Skeletal muscle satellite cell (primary cell): ENCODE results near the gene SENP7.
A peak's percentile ranks its signal among the peaks of the same experiment; 100 is the strongest.

ENCODE experiments used
- H3K27me3 ChIP-seq: 2 replicates; pipeline ENCODE4 v1.7.0; 2013; ENCODE audit warnings: low read length; ENCODE audit not compliant: control insufficient read depth, insufficient read depth
- H3K36me3 ChIP-seq: 2 replicates; pipeline ENCODE4 v1.7.0; 2013; ENCODE audit warnings: mild to moderate bottlenecking, control low read depth, low read length; ENCODE audit not compliant: insufficient read depth
- H3K4me1 ChIP-seq: 2 replicates; pipeline ENCODE4 v1.7.0; 2013; ENCODE audit warnings: low read length; ENCODE audit not compliant: control insufficient read depth, insufficient read depth
- H3K4me2 ChIP-seq: 2 replicates; pipeline ENCODE4 v1.7.0; 2013; ENCODE audit warnings: mild to moderate bottlenecking, low read length
- H3K4me3 ChIP-seq: 2 replicates; pipeline ENCODE4 v1.7.0; 2013; ENCODE audit warnings: low read length
- H3K9ac ChIP-seq: 2 replicates; pipeline ENCODE4 v1.7.0; 2013; ENCODE audit warnings: mild to moderate bottlenecking, low read depth, low read length, moderate library complexity
- H3K9me3 ChIP-seq: replicated peaks from 2 replicates; pipeline ENCODE4 v1.7.0; 2013; ENCODE audit warnings: mild to moderate bottlenecking, control low read depth, low read length

SENP7 gene

DNA sequence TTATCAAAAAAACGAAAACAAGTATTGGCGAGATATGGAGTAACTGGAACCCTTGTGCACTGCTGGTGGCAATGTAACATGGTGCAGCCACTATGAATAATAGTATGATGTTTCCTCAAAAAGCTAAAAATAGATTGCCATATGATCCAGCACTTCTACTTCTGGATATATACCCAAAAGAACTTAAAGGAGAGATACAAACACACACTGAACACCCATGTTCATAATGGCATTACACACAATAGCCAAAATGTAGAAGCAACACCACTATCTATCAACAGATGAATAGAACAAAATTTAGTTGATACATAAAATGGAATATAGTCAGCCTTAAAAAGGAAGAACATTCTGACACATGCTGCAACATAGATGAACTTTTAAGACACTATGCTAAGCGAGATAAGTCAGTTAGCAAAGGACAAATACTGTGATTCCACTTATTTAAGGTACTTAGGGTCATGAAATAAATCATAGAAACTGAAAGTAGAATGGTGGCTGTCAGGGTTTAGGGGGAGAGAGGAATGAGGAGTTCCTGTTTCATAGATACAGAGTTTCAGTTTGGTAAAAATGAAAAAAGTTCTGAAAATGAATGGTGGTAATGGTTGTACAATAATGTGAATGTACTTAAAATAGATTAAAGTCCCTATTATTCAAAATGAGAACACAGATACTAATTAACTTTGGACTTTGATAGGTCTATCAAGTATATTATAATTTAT, 133.2 kb downstream of the SENP7 start:
- Histone ChIP-seq H3K4me3 (no peak overlapping the region), H3K9ac (no peak overlapping the region), H3K4me1 (no peaks in the 10 kb centered on the region)

DNA sequence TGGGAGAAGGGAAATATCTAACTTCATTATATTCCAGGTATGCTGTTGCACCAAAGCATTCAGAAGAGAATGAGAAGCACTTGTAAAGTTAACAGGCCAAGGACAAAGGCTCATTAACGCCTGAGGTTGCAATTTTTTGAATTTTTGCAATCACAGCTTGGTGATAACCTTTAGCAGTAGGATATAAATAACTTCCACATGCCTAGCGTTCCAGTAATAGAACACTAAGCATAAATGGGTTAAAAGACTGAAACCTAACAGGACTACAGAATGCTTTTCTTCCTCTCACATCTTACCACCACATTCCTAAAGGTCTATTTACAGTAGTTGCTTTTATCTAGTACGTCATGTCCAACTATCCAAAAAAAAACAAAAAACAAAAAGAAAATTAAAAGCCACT, 135.2 kb downstream of the SENP7 start:
- Histone ChIP-seq H3K27me3 (no peaks in the 10 kb centered on the region), H3K4me3 (no peak overlapping the region), H3K9ac (no peak overlapping the region), H3K36me3 (no peaks in the 10 kb centered on the region), H3K4me2 (no peak overlapping the region), H3K9me3 (no peaks in the 10 kb centered on the region), H3K4me1 (no peaks in the 10 kb centered on the region)

More for the DNA sequence above, 133.2 kb downstream of the SENP7 start:
- Histone ChIP-seq H3K4me2 (no peak overlapping the region), H3K36me3 (no peaks in the 10 kb centered on the region), H3K27me3 (no peaks in the 10 kb centered on the region), H3K9me3 (no peaks in the 10 kb centered on the region)

DNA sequence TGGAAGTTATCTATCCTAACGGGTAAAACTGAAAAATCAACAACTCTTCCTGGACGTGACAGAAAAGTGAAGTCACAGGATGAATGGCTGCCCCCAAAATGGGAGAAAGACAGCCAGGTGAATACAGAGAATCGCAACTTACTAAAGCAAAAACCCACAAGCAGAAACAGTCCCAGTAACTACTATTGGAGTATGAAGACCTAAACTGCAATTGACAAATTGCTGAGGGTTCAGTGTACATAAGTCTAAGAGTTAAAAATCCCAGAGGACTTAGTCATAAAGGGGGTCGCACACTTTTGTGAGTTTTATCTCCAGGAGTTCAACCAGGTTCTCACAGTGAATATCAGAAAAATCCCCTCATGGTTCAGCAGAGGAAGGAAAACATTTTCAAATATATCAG, 135.8 kb downstream of the SENP7 start:
- H3K27me3 ChIP-seq: no peaks in the 10 kb centered on the region
- no peaks in the 10 kb centered on the region for H3K4me1 ChIP-seq
- no peak overlapping the region for H3K4me2 ChIP-seq
- H3K36me3 ChIP-seq: no peaks in the 10 kb centered on the region
- H3K9ac ChIP-seq: no peak overlapping the region
- no peaks in the 10 kb centered on the region for H3K9me3 ChIP-seq
- H3K4me3 ChIP-seq: no peak overlapping the region

DNA sequence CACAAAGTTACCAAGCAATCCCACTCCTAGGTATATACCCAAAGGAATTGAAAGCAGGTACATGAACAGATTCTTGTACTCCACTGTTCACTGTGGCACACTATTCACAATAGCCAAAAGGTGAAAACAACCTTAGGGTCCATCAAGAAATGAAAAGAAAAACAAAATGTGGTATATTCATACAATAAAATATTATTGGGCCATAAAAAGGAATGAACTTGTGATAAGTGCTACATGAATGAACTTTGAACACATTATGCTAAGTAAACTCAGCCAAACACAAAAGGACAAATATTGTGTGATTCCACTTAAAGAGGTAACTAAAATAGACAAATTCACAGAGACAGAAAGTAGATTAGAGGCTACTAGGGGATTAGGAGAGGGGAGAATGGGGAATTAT, 137.4 kb downstream of the SENP7 start:
- Histone ChIP-seq H3K9ac (no peak overlapping the region), H3K9me3 (no peaks in the 10 kb centered on the region), H3K4me1 (no peaks in the 10 kb centered on the region), H3K27me3 (no peaks in the 10 kb centered on the region), H3K4me3 (no peak overlapping the region), H3K4me2 (no peak overlapping the region), H3K36me3 (no peaks in the 10 kb centered on the region)

DNA sequence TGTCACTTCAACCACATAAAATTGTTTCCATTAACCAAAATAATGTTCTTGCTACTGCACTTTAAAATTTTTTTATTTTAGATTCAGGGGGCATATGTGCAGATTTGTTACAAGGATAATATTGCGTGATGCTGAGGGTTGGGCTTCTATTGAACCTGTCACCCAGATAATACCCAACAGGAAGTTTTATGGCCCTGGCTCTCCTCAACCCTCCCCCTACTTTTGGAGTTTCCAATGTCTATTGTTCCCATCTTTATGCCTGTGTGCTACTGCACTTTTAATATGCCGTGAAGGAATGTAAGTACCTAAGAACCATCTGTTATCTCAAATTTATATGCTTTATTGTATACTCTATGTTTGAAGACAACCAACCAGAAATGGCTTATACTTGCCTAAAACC, 150.6 kb downstream of the SENP7 start:
- H3K4me2 ChIP-seq: no peak overlapping the region
- H3K36me3 ChIP-seq: peaks cover 6% of the 10 kb centered on the region
- H3K9ac ChIP-seq: no peak overlapping the region
- H3K4me3 ChIP-seq: no peak overlapping the region
- H3K9me3 ChIP-seq: no peaks in the 10 kb centered on the region
- H3K4me1 ChIP-seq: no peaks in the 10 kb centered on the region
- H3K27me3 ChIP-seq: no peaks in the 10 kb centered on the region

DNA sequence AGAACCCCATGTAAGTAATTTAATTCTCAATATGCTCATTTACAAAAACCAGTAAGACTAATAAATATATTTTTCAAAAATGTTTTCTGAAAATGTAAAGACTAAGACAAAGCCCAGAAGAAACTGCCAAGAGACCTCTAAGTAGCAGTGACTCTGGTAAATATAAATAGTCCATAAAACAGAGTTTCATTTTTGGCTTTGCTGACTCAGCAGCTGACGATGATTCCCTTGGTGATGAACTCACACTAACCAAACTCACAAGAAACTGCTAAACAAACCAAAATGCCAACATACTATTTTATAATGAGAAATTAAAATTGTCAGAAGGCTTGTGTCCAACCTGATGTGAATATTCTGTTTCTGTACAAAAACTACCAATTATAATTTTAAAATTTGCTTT, 161.2 kb downstream of the SENP7 start:
- Histone ChIP-seq H3K9ac (no peak overlapping the region), H3K9me3 (no peaks in the 10 kb centered on the region), H3K4me3 (no peak overlapping the region), H3K4me1 (no peaks in the 10 kb centered on the region), H3K27me3 (no peaks in the 10 kb centered on the region), H3K36me3 (peaks cover 3% of the 10 kb centered on the region), H3K4me2 (peak overlapping the region; percentile 39)

DNA sequence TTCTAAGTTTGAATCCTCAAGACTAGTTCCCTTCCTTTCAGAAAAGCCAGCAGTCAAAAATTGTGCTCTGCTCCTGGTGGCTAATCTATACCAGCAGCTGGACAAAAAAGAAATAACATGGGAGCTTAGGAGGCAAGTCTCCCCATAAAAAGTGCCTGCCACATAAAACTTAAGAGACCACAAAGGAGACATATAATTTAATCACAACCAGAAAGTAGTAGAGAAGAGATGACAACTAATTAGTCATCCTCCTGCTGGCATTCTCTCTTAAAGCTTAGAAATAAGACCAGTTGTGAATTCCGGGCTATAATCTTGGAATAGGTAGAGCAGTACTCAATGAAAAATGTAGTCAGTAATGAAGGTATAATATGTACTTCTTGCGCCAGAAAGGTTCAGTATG, 172.4 kb downstream of the SENP7 start:
- Histone ChIP-seq H3K9me3 (no peaks in the 10 kb centered on the region), H3K27me3 (no peaks in the 10 kb centered on the region), H3K4me1 (peaks cover 7% of the 10 kb centered on the region), H3K36me3 (peaks cover 3% of the 10 kb centered on the region), H3K9ac (no peak overlapping the region), H3K4me3 (no peak overlapping the region), H3K4me2 (no peak overlapping the region)

DNA sequence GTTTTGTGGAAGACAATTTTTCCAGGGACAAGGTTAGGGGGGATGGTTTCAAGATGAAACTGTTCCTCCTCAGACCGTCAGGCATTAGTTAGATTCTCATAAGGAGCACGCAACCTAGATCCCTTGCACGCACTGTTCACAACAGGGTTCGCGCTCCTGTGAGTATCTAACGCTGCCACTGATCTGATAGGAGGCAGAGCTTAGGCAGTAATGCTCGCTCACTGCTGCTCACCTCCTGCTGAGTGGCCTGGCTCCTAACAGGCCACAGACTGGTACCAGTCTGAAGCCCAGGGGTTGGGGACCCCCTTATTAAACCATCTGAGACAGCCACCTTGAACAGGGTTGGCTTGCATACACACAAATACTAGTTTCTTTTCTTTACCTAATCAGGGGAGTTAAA, 179.1 kb downstream of the SENP7 start:
- no peak overlapping the region for H3K4me3 ChIP-seq
- no peaks in the 10 kb centered on the region for H3K4me1 ChIP-seq
- H3K27me3 ChIP-seq: no peaks in the 10 kb centered on the region
- H3K9me3 ChIP-seq: no peaks in the 10 kb centered on the region
- peaks cover 4% of the 10 kb centered on the region for H3K36me3 ChIP-seq
- H3K4me2 ChIP-seq: no peak overlapping the region
- no peak overlapping the region for H3K9ac ChIP-seq

DNA sequence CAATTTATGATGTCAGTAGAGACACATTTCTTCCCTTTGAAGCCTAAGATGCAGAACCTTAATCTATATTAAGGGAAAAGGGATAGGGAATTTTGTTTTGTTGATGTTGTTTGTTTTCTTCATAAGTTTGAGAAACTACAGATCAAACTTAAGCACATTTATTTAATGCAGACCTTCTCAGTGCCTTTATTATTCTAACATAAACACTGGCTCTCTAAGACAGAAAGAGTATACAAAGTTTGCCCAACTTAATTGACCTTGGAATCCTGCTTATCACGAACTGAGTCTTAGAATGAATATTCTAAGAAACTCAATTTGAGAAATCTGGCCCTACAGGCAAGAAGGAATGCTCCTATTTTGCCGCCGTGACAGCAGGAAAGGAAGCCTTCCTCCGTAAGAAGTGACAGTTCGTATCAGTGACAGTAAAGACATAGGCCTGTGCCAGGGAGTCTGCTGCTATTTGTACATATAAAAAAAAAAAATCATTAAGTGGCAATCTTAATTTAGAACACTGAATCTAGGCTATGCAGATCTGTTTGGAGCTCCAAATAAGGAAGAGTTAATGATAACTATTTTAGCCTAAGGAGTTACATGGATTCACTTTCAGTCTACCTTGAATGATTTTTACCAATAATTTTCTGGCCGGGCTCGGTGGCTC, 183.9 kb downstream of the SENP7 start:
- Histone ChIP-seq H3K9ac (no peak overlapping the region), H3K4me1 (no peaks in the 10 kb centered on the region), H3K27me3 (no peaks in the 10 kb centered on the region), H3K4me2 (no peak overlapping the region), H3K36me3 (peaks cover 4% of the 10 kb centered on the region), H3K9me3 (no peaks in the 10 kb centered on the region), H3K4me3 (no peak overlapping the region)

DNA sequence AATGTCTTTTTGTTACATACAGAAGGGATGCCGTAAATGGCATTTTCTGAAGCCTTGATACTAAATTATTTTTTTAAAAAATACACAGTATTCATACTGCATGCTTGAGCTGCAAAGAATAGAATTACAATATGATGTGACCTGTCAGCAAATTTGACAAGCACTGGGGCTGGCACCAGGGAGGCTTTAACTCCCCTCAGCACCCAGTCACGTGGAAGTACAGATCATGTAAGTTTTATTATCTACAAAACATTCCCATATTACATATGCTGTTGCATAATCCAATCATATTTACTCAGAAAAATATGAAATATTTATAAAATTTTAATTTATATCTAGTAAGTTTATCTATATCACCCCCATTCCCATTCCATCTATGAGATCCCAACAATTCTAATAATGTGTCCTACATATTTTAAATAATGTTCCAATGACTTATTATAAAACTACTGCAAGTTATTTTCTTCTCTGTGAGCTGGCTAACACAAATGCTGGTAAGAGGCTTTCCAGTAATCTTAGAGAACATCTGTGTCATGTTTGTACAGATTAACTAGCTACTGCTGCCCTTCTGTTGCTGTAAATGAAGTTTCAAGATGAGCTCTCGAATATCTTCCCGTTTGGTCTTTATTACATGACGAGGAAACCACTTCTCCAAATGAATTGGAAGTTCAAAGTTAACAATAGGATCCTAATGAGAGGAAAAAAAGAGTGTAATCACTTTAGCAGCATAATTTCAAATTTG, 187.4 kb downstream of the SENP7 start:
- Histone ChIP-seq H3K4me1 (no peaks in the 10 kb centered on the region), H3K9me3 (no peaks in the 10 kb centered on the region), H3K27me3 (no peaks in the 10 kb centered on the region), H3K9ac (no peak overlapping the region), H3K36me3 (peaks cover 4% of the 10 kb centered on the region), H3K4me2 (no peak overlapping the region), H3K4me3 (no peak overlapping the region)

DNA sequence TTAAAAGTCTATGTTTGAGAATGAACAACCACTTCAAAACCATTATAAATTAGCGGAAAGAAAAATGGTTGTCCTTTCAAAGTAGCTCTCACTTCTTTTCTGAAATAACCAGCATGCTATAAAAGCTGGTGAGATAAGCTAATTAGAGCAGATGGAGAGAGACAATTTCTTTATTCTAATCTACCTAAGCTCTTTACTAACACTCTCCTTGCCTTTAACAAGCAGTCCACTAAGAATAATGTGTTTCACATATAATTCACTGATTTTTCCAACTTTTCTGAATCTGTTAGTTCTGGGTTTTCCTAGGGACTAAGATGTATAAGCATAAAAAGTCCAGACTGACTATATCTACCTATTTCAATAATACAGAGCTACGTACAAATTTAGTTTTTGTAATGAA, 192.5 kb downstream of the SENP7 start, which contains the start of gene IMPG2:
TSS of gene IMPG2 (minus strand) at position 101 of the 400 bp plus-strand sequence. CDS start 203 bp downstream, outside the sequence.
- Histone ChIP-seq H3K27me3 (no peaks in the 10 kb centered on the region), H3K4me3 (no peak within 1 kb of the TSS), H3K36me3 (no peaks in the 10 kb centered on the region), H3K4me1 (no peaks in the 10 kb centered on the region), H3K9me3 (no peaks in the 10 kb centered on the region), H3K4me2 (no peak within 1 kb of the TSS), H3K9ac (no peak within 1 kb of the TSS)
